HepG2 (cell line): ENCODE results near the gene TUBB2B. TPM values are rescaled to one million over a fixed set of nuclear protein-coding genes. Genes with fewer than 3 reads are reported as not detected.
A peak's percentile ranks its signal among the peaks of the same experiment; 100 is the strongest.

Source experiments
- ATF2 ChIP-seq: sonication (generic); formaldehyde crosslinking; IDR thresholded peaks from 2 replicates; pipeline ENCODE4 v1.4.0; 2020; ENCODE audit warnings: missing genetic modification reagents
- ATF7-NPFF ChIP-seq: sonication (generic); formaldehyde crosslinking; IDR thresholded peaks from 2 replicates; pipeline ENCODE4 v1.8.1; 2023; ENCODE audit warnings: mild to moderate bottlenecking, low read depth, missing genetic modification reagents, moderate library complexity
- CREB1 ChIP-seq, 2 experiments: fragments of 450-650 bp in 1 of 2; IDR thresholded peaks; 2 replicates each; pipeline ENCODE4 v1.6.1; 2016 to 2017; ENCODE audit warnings: control low read depth in 1 of 2, mild to moderate bottlenecking in 1 of 2, missing compliant biosample characterization in 1 of 2, missing genetic modification characterization in 1 of 2
- EED ChIP-seq: sonication (generic); formaldehyde crosslinking; IDR thresholded peaks from 2 replicates; pipeline ENCODE4 v1.5.0; 2020; ENCODE audit warnings: mild to moderate bottlenecking, missing genetic modification reagents
- FOXA3 ChIP-seq: IDR thresholded peaks from 2 replicates; pipeline ENCODE4 v1.6.1; 2016; ENCODE audit warnings: missing genetic modification reagents, missing compliant biosample characterization
- KLF6 ChIP-seq: IDR thresholded peaks from 2 replicates; pipeline ENCODE4 v1.8.0; 2016; ENCODE audit warnings: missing biosample characterization, missing genetic modification reagents
- MTA1 ChIP-seq: sonication (generic); formaldehyde crosslinking; IDR thresholded peaks from 2 replicates; pipeline ENCODE4 v1.4.0; 2020; ENCODE audit warnings: missing genetic modification reagents, mild to moderate bottlenecking, borderline replicate concordance
- MZF1 ChIP-seq: sonication (generic); formaldehyde crosslinking; IDR thresholded peaks from 2 replicates; pipeline ENCODE4 v1.8.1; 2023; ENCODE audit warnings: mild to moderate bottlenecking, missing genetic modification reagents, borderline replicate concordance
- NR1H2 ChIP-seq: sonication (generic); formaldehyde crosslinking; IDR thresholded peaks from 2 replicates; pipeline ENCODE4 v1.8.1; 2022; ENCODE audit warnings: low read depth, missing genetic modification reagents, borderline replicate concordance
- NR3C1 ChIP-seq: sonication (generic); formaldehyde crosslinking; IDR thresholded peaks from 2 replicates; pipeline ENCODE4 v1.4.0; 2020; ENCODE audit warnings: missing genetic modification reagents
- PATZ1 ChIP-seq: sonication (generic); formaldehyde crosslinking; IDR thresholded peaks from 2 replicates; pipeline ENCODE4 v1.4.0; 2020; ENCODE audit warnings: missing genetic modification reagents
- PCBP1 ChIP-seq: fragments of 200-400 bp; formaldehyde crosslinking; IDR thresholded peaks from 2 replicates; pipeline ENCODE4 v1.6.1; 2017; ENCODE audit warnings: mild to moderate bottlenecking, low read depth, low read length, borderline replicate concordance
- PHF21A ChIP-seq: sonication (generic); formaldehyde crosslinking; IDR thresholded peaks from 2 replicates; pipeline ENCODE4 v1.5.0; 2020; ENCODE audit warnings: mild to moderate bottlenecking, missing genetic modification reagents
- SATB2 ChIP-seq: sonication (generic); formaldehyde crosslinking; IDR thresholded peaks from 2 replicates; pipeline ENCODE4 v1.5.0; 2020; ENCODE audit warnings: missing genetic modification reagents
- SKI ChIP-seq: fragments of 450-650 bp; IDR thresholded peaks from one replicate; pipeline ENCODE4 v1.6.1; 2018; ENCODE audit warnings: mild to moderate bottlenecking; ENCODE audit not compliant: partially characterized antibody
- SP140L ChIP-seq: sonication (generic); formaldehyde crosslinking; IDR thresholded peaks from 2 replicates; pipeline ENCODE4 v1.4.0; 2020; ENCODE audit warnings: missing genetic modification reagents, borderline replicate concordance
- TAF1 ChIP-seq: sonication (generic); formaldehyde crosslinking; IDR thresholded peaks from 2 replicates; pipeline ENCODE4 v1.4.0; 2020; ENCODE audit warnings: missing genetic modification reagents
- TFDP2 ChIP-seq: sonication (generic); formaldehyde crosslinking; IDR thresholded peaks from 2 replicates; pipeline ENCODE4 v1.4.0; 2020; ENCODE audit warnings: missing genetic modification reagents
- YEATS4 ChIP-seq: sonication (generic); formaldehyde crosslinking; IDR thresholded peaks from 2 replicates; pipeline ENCODE4 v1.4.0; 2020; ENCODE audit warnings: missing genetic modification reagents, borderline replicate concordance
- ZMYM4 ChIP-seq: sonication (generic); formaldehyde crosslinking; IDR thresholded peaks from 2 replicates; pipeline ENCODE4 v1.8.1; 2023; ENCODE audit warnings: mild to moderate bottlenecking, missing genetic modification reagents
- ZNF33B ChIP-seq: sonication (generic); formaldehyde crosslinking; IDR thresholded peaks from 2 replicates; pipeline ENCODE4 v1.5.1; 2020; ENCODE audit warnings: mild to moderate bottlenecking, missing genetic modification reagents
- ZNF547 ChIP-seq: sonication (generic); formaldehyde crosslinking; IDR thresholded peaks from 2 replicates; pipeline ENCODE4 v1.5.1; 2020; ENCODE audit warnings: mild to moderate bottlenecking, missing genetic modification reagents
- ZNF589 ChIP-seq: sonication (generic); formaldehyde crosslinking; conservative IDR thresholded peaks from 2 replicates; pipeline ENCODE4 v1.8.0; 2022; ENCODE audit warnings: mild to moderate bottlenecking, moderate library complexity, missing genetic modification reagents
- ZNF766 ChIP-seq: sonication (generic); formaldehyde crosslinking; IDR thresholded peaks from 2 replicates; pipeline ENCODE4 v1.5.0; 2020; ENCODE audit warnings: missing genetic modification reagents, borderline replicate concordance
- ZNF768 ChIP-seq: sonication (generic); formaldehyde crosslinking; IDR thresholded peaks from 2 replicates; pipeline ENCODE4 v1.4.0; 2020; ENCODE audit warnings: missing genetic modification reagents
- polyA plus RNA-seq, 8 experiments: library from polyadenylated mRNA; depleted of rRNA in 3 of 8; stranded (reverse) in 7 of 8; unstranded in 1 of 8; fragments of >200 nt; fragmentation: Illumina TruSeq in 4 of 8; extraction: Trizol in 4 of 8; gene quantifications; 2 replicates each; pipeline versions ENCODE4 v1.2.1 to v1.2.3, GENCODE V29; 2011 to 2016; ENCODE audit warnings: low read depth in 4 of 8, missing spikeins in 1 of 8, mixed read lengths in 1 of 8; ENCODE audit not compliant: insufficient read depth in 1 of 8
- total RNA-seq, 5 experiments: library from RNA; depleted of rRNA; stranded (reverse); fragments of >200 nt; fragmentation: Illumina TruSeq; extraction: Trizol; gene quantifications; 2 replicates each; pipeline ENCODE4 v1.2.3, GENCODE V29; 2016; ENCODE audit warnings: low read depth in 1 of 5

Gene TUBB2B
- total and polyA plus RNA-seq, 2 of the 13 experiments (the other 11 are each of a cell fraction or from before 2014, with no cell fraction given), result 10.3 to 23.6 TPM

- TF ChIP-seq KLF6 (CRISPR knock-in tag) (peak; percentile 48; the same call in 1 of the 2 replicates), TFDP2 (peak; percentile 42; the same call in 1 of the 2 replicates), PCBP1 (0 out of 2 replicates have a peak, but pooled peaks have one; percentile 47), MZF1 (CRISPR knock-in tag) (0 out of 2 replicates have a peak, but pooled peaks have one; percentile 33), ZNF766 (CRISPR knock-in tag) (no peak), EED (peak; percentile 86; the same call in 1 of the 2 replicates), SATB2 (no peak), PHF21A (CRISPR knock-in tag) (peak; percentile 80; the same call in 1 of the 2 replicates), FOXA3 (CRISPR knock-in tag) (peak; percentile 46; the same call in 1 of the 2 replicates), SKI (peak; percentile 10), NR1H2 (CRISPR knock-in tag) (no peak), ZNF33B (CRISPR knock-in tag) (0 out of 2 replicates have a peak, but pooled peaks have one; percentile 23), SP140L (no peak), ZNF589 (CRISPR knock-in tag) (0 out of 2 replicates have a peak, but pooled peaks have one; percentile 43), ZNF768 (CRISPR knock-in tag) (peak; percentile 36; the same call in 1 of the 2 replicates), ATF2 (CRISPR knock-in tag) (peak; percentile 57; the same call in 1 of the 2 replicates), CREB1 (IDR thresholded peaks at IDR 0.05) (no peak), CREB1 (CRISPR knock-in tag; IDR thresholded peaks at IDR 0.05) (no peak), MTA1 (CRISPR knock-in tag) (peak; percentile 80), ATF7-NPFF (CRISPR knock-in tag) (0 out of 2 replicates have a peak, but pooled peaks have one; percentile 11), YEATS4 (CRISPR knock-in tag) (0 out of 2 replicates have a peak, but pooled peaks have one; percentile 62), TAF1 (CRISPR knock-in tag) (peak; percentile 69), NR3C1 (no peak), PATZ1 (CRISPR knock-in tag) (peak; percentile 16; the same call in 1 of the 2 replicates), ZMYM4 (CRISPR knock-in tag) (peak; percentile 60; the same call in 1 of the 2 replicates), ZNF547 (CRISPR knock-in tag) (0 out of 2 replicates have a peak, but pooled peaks have one; percentile 66)
Observed at GRCh38 chr6:3231247-3232016, 4.0 kb upstream of the TUBB2B start (continued).
